NCI-H2227 (cell line): ENCODE results near the gene CDH4.

Experiments
- DNase-seq: peaks from one replicate; lab custom pipeline; 2025; ENCODE audit not compliant: unreplicated experiment; lab: John Stamatoyannopoulos, UW

Gene CDH4

GRCh38 chr20:61640131-61640870 is 388.2 kb downstream of the CDH4 start:
- peak; percentile 52 for DNase-seq

- DNase-seq = no peak
Observed at GRCh38 chr20:61640871-61641245, 388.8 kb downstream of the CDH4 start.

GRCh38 chr20:61643656-61644377 is 391.8 kb downstream of the CDH4 start:
- no peak for DNase-seq

GRCh38 chr20:61644378-61645076 is 392.5 kb downstream of the CDH4 start:
- no peak for DNase-seq

- no peak for DNase-seq
Observed at GRCh38 chr20:61645732-61646131, 393.7 kb downstream of the CDH4 start.

- no peak for DNase-seq
Observed at GRCh38 chr20:61646453-61646852, 394.4 kb downstream of the CDH4 start.

- DNase-seq = no peak
Observed at GRCh38 chr20:61646986-61647385, 394.9 kb downstream of the CDH4 start.

- no peak for DNase-seq
Observed at GRCh38 chr20:61647702-61648101, 395.6 kb downstream of the CDH4 start.

GRCh38 chr20:61649105-61649859 is 397.2 kb downstream of the CDH4 start:
- no peak for DNase-seq

- DNase-seq = no peak
Observed at GRCh38 chr20:61649860-61650162, 397.8 kb downstream of the CDH4 start.

GRCh38 chr20:61650912-61651733 is 399.1 kb downstream of the CDH4 start:
- no peak for DNase-seq

GRCh38 chr20:61652146-61652545 is 400.1 kb downstream of the CDH4 start:
- no peak for DNase-seq

- no peak for DNase-seq
Observed at GRCh38 chr20:61654726-61655125, 402.7 kb downstream of the CDH4 start.

GRCh38 chr20:61655591-61655990 is 403.5 kb downstream of the CDH4 start:
- DNase-seq = no peak

GRCh38 chr20:61656198-61656597 is 404.1 kb downstream of the CDH4 start:
- DNase-seq = no peak

GRCh38 chr20:61657721-61658377 is 405.8 kb downstream of the CDH4 start:
- DNase-seq = no peak

GRCh38 chr20:61658563-61658962 is 406.5 kb downstream of the CDH4 start:
- DNase-seq = no peak

GRCh38 chr20:61659246-61659993 is 407.4 kb downstream of the CDH4 start:
- DNase-seq = peak; percentile 83

- peak; percentile 88 for DNase-seq
Observed at GRCh38 chr20:61659994-61660346, 407.9 kb downstream of the CDH4 start.
